ENCODE results near the gene ADAMTS6.

The ADAMTS6 gene

GRCh38 chr5:65133477-65134110, 348.1 kb downstream of the ADAMTS6 start:
- no peak for DNase-seq

- DNase-seq: no peak
Observed at GRCh38 chr5:65132386-65132785, 349.3 kb downstream of the ADAMTS6 start.

- DNase-seq: no peak
Observed at GRCh38 chr5:65128226-65128625, 353.5 kb downstream of the ADAMTS6 start.

- no peak for DNase-seq
Observed at GRCh38 chr5:65127161-65127901, 354.4 kb downstream of the ADAMTS6 start.

GRCh38 chr5:65126542-65127069, 355.1 kb downstream of the ADAMTS6 start:
- DNase-seq: no peak

GRCh38 chr5:65125591-65126541, 355.9 kb downstream of the ADAMTS6 start:
- DNase-seq: no peak

- DNase-seq: no peak
Observed at GRCh38 chr5:65121880-65122436, 359.8 kb downstream of the ADAMTS6 start.

GRCh38 chr5:65120371-65120967, 361.3 kb downstream of the ADAMTS6 start:
- no peak for DNase-seq

GRCh38 chr5:65117525-65117924, 364.2 kb downstream of the ADAMTS6 start:
- no peak for DNase-seq

- DNase-seq: no peak
Observed at GRCh38 chr5:65113771-65114170, 367.9 kb downstream of the ADAMTS6 start.

- DNase-seq: no peak
Observed at GRCh38 chr5:65111961-65112658, 369.6 kb downstream of the ADAMTS6 start.

GRCh38 chr5:65108786-65109743, 372.7 kb downstream of the ADAMTS6 start:
- no peak for DNase-seq

- no peak for DNase-seq
Observed at GRCh38 chr5:65105301-65105700, 376.4 kb downstream of the ADAMTS6 start.

- DNase-seq: no peak
Observed at GRCh38 chr5:65104831-65105230, 376.9 kb downstream of the ADAMTS6 start.

GRCh38 chr5:65103756-65104440, 377.8 kb downstream of the ADAMTS6 start:
- DNase-seq: no peak

- peak; percentile 74 for DNase-seq
Observed at GRCh38 chr5:65102976-65103711, 378.6 kb downstream of the ADAMTS6 start.

- no peak for DNase-seq
Observed at GRCh38 chr5:65102371-65102975, 379.2 kb downstream of the ADAMTS6 start.

GRCh38 chr5:65101632-65102100, 380.1 kb downstream of the ADAMTS6 start:
- no peak for DNase-seq

All from activated CD8-positive, alpha-beta memory T cell treated with anti-CD3 and anti-CD28 coated beads, Interleukin-2, amount 50 U/mL, for 48 hours (primary cell).